ENCODE results near the gene NOS1AP. TPM values are rescaled to one million over a fixed set of nuclear protein-coding genes. Genes with fewer than 3 reads are reported as not detected.

NOS1AP gene
- total and polyA plus RNA-seq, 2 experiments from 2014 or later = 5.8 to 6.6 TPM

DNA sequence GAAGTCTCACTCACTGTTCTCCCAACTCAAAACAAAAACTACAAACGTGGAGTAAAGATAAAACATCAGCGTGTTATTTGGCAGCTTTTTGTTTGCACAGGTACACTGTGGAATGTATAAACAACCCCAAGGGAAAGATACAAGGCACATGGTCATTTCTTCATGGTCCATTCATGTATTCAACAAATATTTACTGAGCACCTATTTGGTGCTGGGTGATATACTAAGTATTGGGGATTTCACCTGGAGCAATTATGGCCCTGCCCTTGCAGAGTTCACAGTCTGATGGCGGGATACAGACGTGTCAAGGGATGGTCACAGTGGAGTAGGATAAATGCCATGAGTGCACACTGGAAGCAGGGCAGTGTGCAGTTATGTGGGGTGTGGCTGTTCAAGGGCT, 171.1 kb downstream of the NOS1AP start:
- Histone ChIP-seq H3K4me1 (ENCODE audit: insufficient read depth) (peaks cover 18% of the 10 kb centered on the region), H3K27me3 (ENCODE audit: insufficient read depth) (no peaks in the 10 kb centered on the region), H3F3A (replicated peaks; ENCODE audit: low read depth) (no peaks in the 10 kb centered on the region), H3K9me2 (ENCODE audit: insufficient read depth) (peaks cover 14% of the 10 kb centered on the region; the same call in 1 of the 2 replicates), H3K36me3 (ENCODE audit: insufficient read depth) (no peaks in the 10 kb centered on the region), H3K4me3 (no peak overlapping the region), H2AFZ (no peak overlapping the region), H4K20me1 (replicated peaks; ENCODE audit: insufficient read depth) (no peaks in the 10 kb centered on the region; the same call in 1 of the 2 replicates), H3K27ac (ENCODE audit: low read depth) (no peak overlapping the region), H3K4me2 (no peak overlapping the region), H3K79me2 (replicated peaks; ENCODE audit: insufficient read depth) (peaks cover 3% of the 10 kb centered on the region; the same call in 1 of the 2 replicates)
- DNase-seq (ENCODE audit: low spot score) = no peak
- no peak overlapping the region for H3K4me3 Mint-ChIP-seq
- peaks cover 3% of the 10 kb centered on the region for H3K27me3 Mint-ChIP-seq (ENCODE audit: insufficient read depth, low read depth, poor library complexity)
- H3K9me3 Mint-ChIP-seq = no peaks in the 10 kb centered on the region
- ATAC-seq = no peak
- H3K27ac Mint-ChIP-seq = no peak overlapping the region
- TF ChIP-seq, protein P1, sequence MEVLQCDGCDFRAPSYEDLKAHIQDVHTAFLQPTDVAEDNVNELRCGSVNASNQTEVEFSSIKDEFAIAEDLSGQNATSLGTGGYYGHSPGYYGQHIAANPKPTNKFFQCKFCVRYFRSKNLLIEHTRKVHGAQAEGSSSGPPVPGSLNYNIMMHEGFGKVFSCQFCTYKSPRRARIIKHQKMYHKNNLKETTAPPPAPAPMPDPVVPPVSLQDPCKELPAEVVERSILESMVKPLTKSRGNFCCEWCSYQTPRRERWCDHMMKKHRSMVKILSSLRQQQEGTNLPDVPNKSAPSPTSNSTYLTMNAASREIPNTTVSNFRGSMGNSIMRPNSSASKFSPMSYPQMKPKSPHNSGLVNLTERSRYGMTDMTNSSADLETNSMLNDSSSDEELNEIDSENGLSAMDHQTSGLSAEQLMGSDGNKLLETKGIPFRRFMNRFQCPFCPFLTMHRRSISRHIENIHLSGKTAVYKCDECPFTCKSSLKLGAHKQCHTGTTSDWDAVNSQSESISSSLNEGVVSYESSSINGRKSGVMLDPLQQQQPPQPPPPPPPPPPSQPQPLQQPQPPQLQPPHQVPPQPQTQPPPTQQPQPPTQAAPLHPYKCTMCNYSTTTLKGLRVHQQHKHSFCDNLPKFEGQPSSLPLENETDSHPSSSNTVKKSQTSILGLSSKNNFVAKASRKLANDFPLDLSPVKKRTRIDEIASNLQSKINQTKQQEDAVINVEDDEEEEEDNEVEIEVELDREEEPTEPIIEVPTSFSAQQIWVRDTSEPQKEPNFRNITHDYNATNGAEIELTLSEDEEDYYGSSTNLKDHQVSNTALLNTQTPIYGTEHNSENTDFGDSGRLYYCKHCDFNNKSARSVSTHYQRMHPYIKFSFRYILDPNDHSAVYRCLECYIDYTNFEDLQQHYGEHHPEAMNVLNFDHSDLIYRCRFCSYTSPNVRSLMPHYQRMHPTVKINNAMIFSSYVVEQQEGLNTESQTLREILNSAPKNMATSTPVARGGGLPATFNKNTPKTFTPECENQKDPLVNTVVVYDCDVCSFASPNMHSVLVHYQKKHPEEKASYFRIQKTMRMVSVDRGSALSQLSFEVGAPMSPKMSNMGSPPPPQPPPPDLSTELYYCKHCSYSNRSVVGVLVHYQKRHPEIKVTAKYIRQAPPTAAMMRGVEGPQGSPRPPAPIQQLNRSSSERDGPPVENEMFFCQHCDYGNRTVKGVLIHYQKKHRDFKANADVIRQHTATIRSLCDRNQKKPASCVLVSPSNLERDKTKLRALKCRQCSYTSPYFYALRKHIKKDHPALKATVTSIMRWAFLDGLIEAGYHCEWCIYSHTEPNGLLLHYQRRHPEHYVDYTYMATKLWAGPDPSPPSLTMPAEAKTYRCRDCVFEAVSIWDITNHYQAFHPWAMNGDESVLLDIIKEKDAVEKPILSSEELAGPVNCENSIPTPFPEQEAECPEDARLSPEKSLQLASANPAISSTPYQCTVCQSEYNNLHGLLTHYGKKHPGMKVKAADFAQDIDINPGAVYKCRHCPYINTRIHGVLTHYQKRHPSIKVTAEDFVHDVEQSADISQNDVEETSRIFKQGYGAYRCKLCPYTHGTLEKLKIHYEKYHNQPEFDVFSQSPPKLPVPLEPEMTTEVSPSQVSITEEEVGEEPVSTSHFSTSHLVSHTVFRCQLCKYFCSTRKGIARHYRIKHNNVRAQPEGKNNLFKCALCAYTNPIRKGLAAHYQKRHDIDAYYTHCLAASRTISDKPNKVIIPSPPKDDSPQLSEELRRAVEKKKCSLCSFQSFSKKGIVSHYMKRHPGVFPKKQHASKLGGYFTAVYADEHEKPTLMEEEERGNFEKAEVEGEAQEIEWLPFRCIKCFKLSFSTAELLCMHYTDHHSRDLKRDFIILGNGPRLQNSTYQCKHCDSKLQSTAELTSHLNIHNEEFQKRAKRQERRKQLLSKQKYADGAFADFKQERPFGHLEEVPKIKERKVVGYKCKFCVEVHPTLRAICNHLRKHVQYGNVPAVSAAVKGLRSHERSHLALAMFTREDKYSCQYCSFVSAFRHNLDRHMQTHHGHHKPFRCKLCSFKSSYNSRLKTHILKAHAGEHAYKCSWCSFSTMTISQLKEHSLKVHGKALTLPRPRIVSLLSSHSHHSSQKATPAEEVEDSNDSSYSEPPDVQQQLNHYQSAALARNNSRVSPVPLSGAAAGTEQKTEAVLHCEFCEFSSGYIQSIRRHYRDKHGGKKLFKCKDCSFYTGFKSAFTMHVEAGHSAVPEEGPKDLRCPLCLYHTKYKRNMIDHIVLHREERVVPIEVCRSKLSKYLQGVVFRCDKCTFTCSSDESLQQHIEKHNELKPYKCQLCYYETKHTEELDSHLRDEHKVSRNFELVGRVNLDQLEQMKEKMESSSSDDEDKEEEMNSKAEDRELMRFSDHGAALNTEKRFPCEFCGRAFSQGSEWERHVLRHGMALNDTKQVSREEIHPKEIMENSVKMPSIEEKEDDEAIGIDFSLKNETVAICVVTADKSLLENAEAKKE (CRISPR knock-in tag; IDR thresholded peaks at IDR 0.05) = no peak
- TF ChIP-seq EZH2phosphoT487 (IDR thresholded peaks at IDR 0.05; ENCODE audit: unreplicated experiment) (no peak), EZH2 (IDR thresholded peaks at IDR 0.05; ENCODE audit: low read depth, unreplicated experiment) (no peak), STAT1 (IDR thresholded peaks at IDR 0.05; ENCODE audit: unreplicated experiment) (no peak), ZNF114 (CRISPR knock-in tag; IDR thresholded peaks at IDR 0.05) (no peak), JUNB (IDR thresholded peaks at IDR 0.05; ENCODE audit: unreplicated experiment) (no peak), CREB1 (CRISPR knock-in tag; IDR thresholded peaks at IDR 0.05; ENCODE audit: low read depth) (no peak), ZNF331 (CRISPR knock-in tag; IDR thresholded peaks at IDR 0.05; ENCODE audit: low read depth) (no peak), POLR2AphosphoS5 (IDR thresholded peaks at IDR 0.05; ENCODE audit: low read depth) (no peak), NANOG (IDR thresholded peaks at IDR 0.05; ENCODE audit: borderline replicate concordance) (no peak)
- TF ChIP-seq, protein P2, sequence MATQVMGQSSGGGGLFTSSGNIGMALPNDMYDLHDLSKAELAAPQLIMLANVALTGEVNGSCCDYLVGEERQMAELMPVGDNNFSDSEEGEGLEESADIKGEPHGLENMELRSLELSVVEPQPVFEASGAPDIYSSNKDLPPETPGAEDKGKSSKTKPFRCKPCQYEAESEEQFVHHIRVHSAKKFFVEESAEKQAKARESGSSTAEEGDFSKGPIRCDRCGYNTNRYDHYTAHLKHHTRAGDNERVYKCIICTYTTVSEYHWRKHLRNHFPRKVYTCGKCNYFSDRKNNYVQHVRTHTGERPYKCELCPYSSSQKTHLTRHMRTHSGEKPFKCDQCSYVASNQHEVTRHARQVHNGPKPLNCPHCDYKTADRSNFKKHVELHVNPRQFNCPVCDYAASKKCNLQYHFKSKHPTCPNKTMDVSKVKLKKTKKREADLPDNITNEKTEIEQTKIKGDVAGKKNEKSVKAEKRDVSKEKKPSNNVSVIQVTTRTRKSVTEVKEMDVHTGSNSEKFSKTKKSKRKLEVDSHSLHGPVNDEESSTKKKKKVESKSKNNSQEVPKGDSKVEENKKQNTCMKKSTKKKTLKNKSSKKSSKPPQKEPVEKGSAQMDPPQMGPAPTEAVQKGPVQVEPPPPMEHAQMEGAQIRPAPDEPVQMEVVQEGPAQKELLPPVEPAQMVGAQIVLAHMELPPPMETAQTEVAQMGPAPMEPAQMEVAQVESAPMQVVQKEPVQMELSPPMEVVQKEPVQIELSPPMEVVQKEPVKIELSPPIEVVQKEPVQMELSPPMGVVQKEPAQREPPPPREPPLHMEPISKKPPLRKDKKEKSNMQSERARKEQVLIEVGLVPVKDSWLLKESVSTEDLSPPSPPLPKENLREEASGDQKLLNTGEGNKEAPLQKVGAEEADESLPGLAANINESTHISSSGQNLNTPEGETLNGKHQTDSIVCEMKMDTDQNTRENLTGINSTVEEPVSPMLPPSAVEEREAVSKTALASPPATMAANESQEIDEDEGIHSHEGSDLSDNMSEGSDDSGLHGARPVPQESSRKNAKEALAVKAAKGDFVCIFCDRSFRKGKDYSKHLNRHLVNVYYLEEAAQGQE (IDR thresholded peaks at IDR 0.05; ENCODE audit: unreplicated experiment) = no peak
- TF ChIP-seq, protein P3, sequence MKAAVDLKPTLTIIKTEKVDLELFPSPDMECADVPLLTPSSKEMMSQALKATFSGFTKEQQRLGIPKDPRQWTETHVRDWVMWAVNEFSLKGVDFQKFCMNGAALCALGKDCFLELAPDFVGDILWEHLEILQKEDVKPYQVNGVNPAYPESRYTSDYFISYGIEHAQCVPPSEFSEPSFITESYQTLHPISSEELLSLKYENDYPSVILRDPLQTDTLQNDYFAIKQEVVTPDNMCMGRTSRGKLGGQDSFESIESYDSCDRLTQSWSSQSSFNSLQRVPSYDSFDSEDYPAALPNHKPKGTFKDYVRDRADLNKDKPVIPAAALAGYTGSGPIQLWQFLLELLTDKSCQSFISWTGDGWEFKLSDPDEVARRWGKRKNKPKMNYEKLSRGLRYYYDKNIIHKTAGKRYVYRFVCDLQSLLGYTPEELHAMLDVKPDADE (IDR thresholded peaks at IDR 0.05) = no peak
- TF ChIP-seq, protein P4, sequence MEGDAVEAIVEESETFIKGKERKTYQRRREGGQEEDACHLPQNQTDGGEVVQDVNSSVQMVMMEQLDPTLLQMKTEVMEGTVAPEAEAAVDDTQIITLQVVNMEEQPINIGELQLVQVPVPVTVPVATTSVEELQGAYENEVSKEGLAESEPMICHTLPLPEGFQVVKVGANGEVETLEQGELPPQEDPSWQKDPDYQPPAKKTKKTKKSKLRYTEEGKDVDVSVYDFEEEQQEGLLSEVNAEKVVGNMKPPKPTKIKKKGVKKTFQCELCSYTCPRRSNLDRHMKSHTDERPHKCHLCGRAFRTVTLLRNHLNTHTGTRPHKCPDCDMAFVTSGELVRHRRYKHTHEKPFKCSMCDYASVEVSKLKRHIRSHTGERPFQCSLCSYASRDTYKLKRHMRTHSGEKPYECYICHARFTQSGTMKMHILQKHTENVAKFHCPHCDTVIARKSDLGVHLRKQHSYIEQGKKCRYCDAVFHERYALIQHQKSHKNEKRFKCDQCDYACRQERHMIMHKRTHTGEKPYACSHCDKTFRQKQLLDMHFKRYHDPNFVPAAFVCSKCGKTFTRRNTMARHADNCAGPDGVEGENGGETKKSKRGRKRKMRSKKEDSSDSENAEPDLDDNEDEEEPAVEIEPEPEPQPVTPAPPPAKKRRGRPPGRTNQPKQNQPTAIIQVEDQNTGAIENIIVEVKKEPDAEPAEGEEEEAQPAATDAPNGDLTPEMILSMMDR (conservative IDR thresholded peaks at IDR 0.05; ENCODE audit: low read depth in 2 of 2) = no peak
- H3K36me3 Mint-ChIP-seq (ENCODE audit: low read depth) = no peaks in the 10 kb centered on the region; the same call in 2 of the 3 replicates
- peaks cover 47% of the 10 kb centered on the region for H3K4me1 Mint-ChIP-seq
